Fibroblast of lung (primary cell): ENCODE data around the gene MED28. TPM values are rescaled to one million over a fixed set of nuclear protein-coding genes. Genes with fewer than 3 reads are reported as not detected.

ENCODE experiments used
- DNase-seq, 2 donors: peaks; one replicate each; pipeline versions ENCODE4 v3.0.0 to v3.0.0-alpha.2; 2010; ENCODE audit warnings: low read depth in 2 of 2
- H2AFZ ChIP-seq: 2 replicates; pipeline ENCODE4 v1.5.1; 2012; ENCODE audit warnings: low read length, control low read depth, inconsistent platforms
- H3K27ac ChIP-seq: 2 replicates; pipeline ENCODE4 v1.5.1; 2011; ENCODE audit warnings: low read length, control low read depth; ENCODE audit not compliant: insufficient read depth
- H3K27me3 ChIP-seq: 2 replicates; pipeline ENCODE4 v1.5.1; 2011; ENCODE audit warnings: mild to moderate bottlenecking, low read length; ENCODE audit not compliant: control insufficient read depth, insufficient read depth
- H3K36me3 ChIP-seq: 2 replicates; pipeline ENCODE4 v1.5.1; 2011; ENCODE audit warnings: low read length; ENCODE audit not compliant: control insufficient read depth, insufficient read depth
- H3K4me1 ChIP-seq: 2 replicates; pipeline ENCODE4 v1.5.1; 2011; ENCODE audit warnings: low read length; ENCODE audit not compliant: control insufficient read depth, insufficient read depth; ENCODE audit errors: extremely low read depth
- H3K4me2 ChIP-seq: 2 replicates; pipeline ENCODE4 v1.5.1; 2011; ENCODE audit warnings: low read length, control low read depth; ENCODE audit not compliant: insufficient read depth; ENCODE audit errors: extremely low read depth
- H3K4me3 ChIP-seq, 4 experiments: fragments of 200-600 bp in 1 of 4; sonication (generic) in 1 of 4; replicated peaks in 1 of 4; 2 replicates each; pipeline ENCODE4 v1.5.1; 2011 to 2016; ENCODE audit warnings: low read length in 4 of 4, low read depth in 3 of 4, mild to moderate bottlenecking in 3 of 4, control low read depth in 2 of 4, inconsistent platforms in 1 of 4, mixed read lengths in 1 of 4; ENCODE audit not compliant: insufficient read depth in 1 of 4; ENCODE audit errors: control extremely low read depth in 1 of 4
- H3K79me2 ChIP-seq: 2 replicates; pipeline ENCODE4 v1.5.1; 2012; ENCODE audit warnings: mild to moderate bottlenecking, low read length, inconsistent platforms; ENCODE audit not compliant: control insufficient read depth, insufficient read depth
- H3K9ac ChIP-seq: 2 replicates; pipeline ENCODE4 v1.5.1; 2011; ENCODE audit warnings: mild to moderate bottlenecking, low read length, control low read depth; ENCODE audit not compliant: insufficient read depth
- H3K9me3 ChIP-seq: 2 replicates; pipeline ENCODE4 v1.5.1; 2012; ENCODE audit warnings: low read depth, low read length; ENCODE audit not compliant: control insufficient read depth, insufficient read depth
- H4K20me1 ChIP-seq: 2 replicates; pipeline ENCODE4 v1.5.1; 2011; ENCODE audit warnings: low read length; ENCODE audit not compliant: control insufficient read depth, insufficient read depth; ENCODE audit errors: extremely low read depth
- CTCF ChIP-seq, 2 donors: IDR thresholded peaks in 1 of 2; conservative IDR thresholded peaks in 1 of 2; 1 replicate in 1 of 2; 2 replicates in 1 of 2; pipeline ENCODE4 v1.5.1; 2011 to 2012; ENCODE audit warnings: low read length in 2 of 2, control low read depth in 1 of 2, inconsistent platforms in 1 of 2, low read depth in 1 of 2, mild to moderate bottlenecking in 1 of 2
- EZH2 ChIP-seq: IDR thresholded peaks from 2 replicates; pipeline ENCODE4 v1.5.1; 2012; ENCODE audit warnings: low read length, control low read depth, mild to moderate bottlenecking; ENCODE audit errors: missing control alignments
- polyA minus RNA-seq: library from RNA; depleted of rRNA, polyadenylated mRNA; stranded (reverse); fragments of >200 nt; gene quantifications from 2 replicates; pipeline ENCODE4 v1.2.3, GENCODE V29; 2011; ENCODE audit warnings: low replicate concordance
- polyA plus RNA-seq, 2 donors: library from polyadenylated mRNA; depleted of rRNA in 1 of 2; stranded (reverse) in 1 of 2; unstranded in 1 of 2; fragments of >200 nt; gene quantifications; 2 replicates each; pipeline ENCODE4 v1.2.1, GENCODE V29; 2011 to 2012; ENCODE audit warnings: missing spikeins in 1 of 2
- total RNA-seq: library from RNA; depleted of rRNA; stranded (reverse); fragments of >200 nt; gene quantifications from 2 replicates; pipeline ENCODE4 v1.2.1, GENCODE V29; 2014

The MED28 gene
- total RNA-seq (11.0 and 20.1 TPM in 2 replicates), polyA plus RNA-seq (16.8 and 18.8 TPM in 2 replicates), polyA minus RNA-seq (13.1 and 13.5 TPM in 2 replicates)
- polyA plus RNA-seq (2012), result 40.9 and 49.2 TPM in 2 replicates

GRCh38 chr4:17614416-17615299 is at the start of gene MED28:
TSS of gene MED28 (plus strand) at chr4:17614641. CDS start at chr4:17614655, 14 bp downstream.
- peaks cover 48% of the 10 kb centered on the region for H3K79me2 ChIP-seq
- peak within 1 kb of the TSS; percentile 96 for H2AFZ ChIP-seq
- peaks cover 2% of the 10 kb centered on the region for H3K36me3 ChIP-seq
- peaks cover 11% of the 10 kb centered on the region for H3K4me1 ChIP-seq
- peak within 1 kb of the TSS; percentile 97 for H3K27ac ChIP-seq
- H3K4me3 ChIP-seq, result peak within 1 kb of the TSS; percentile 95 to 98 (median 96)
- DNase-seq, result peak; percentile 89 to 95
- TF ChIP-seq EZH2 (no peak), CTCF (conservative IDR thresholded peaks at IDR 0.05 in 1 of 2, IDR thresholded peaks at IDR 0.05 in 1 of 2; ENCODE audit: low read depth in 1 of 2, low read length in 2 of 2) (peak in 1 of 2 donors; percentile 8)
- H3K9ac ChIP-seq, result peak within 1 kb of the TSS; percentile 94
- H3K27me3 ChIP-seq, result no peaks in the 10 kb centered on the region
- H4K20me1 ChIP-seq, result peaks cover 4% of the 10 kb centered on the region
- H3K4me2 ChIP-seq, result peak within 1 kb of the TSS; percentile 93
- no peaks in the 10 kb centered on the region for H3K9me3 ChIP-seq

DNA sequence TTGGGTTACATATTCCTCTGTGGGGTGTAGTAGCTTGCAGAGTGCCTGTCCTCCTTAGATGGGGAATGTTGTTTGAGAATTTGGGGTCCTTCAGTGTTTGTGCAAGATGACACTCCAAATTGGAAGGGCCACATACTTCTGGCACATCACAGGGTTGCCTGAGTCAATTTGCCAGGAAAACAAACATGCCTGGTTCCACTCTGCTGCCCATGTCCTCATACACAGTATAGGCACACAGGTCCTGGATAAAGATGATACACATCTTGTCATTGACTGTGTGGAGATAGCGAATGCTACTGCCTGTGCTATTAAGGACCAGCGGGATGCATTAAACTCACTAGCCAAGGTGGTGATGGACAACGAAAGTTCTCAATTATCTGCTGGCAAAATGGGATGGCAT is 48.6 kb upstream of the MED28 start:
- Histone ChIP-seq H3K9me3 (no peaks in the 10 kb centered on the region), H3K4me2 (no peak overlapping the region), H3K9ac (no peak overlapping the region), H2AFZ (no peak overlapping the region), H3K4me3 (no peak overlapping the region), H3K4me1 (no peaks in the 10 kb centered on the region), H3K27ac (no peak overlapping the region), H3K27me3 (no peaks in the 10 kb centered on the region), H3K79me2 (no peaks in the 10 kb centered on the region), H3K36me3 (no peaks in the 10 kb centered on the region), H4K20me1 (no peaks in the 10 kb centered on the region)
- TF ChIP-seq EZH2, result no peak
- TF ChIP-seq CTCF (conservative IDR thresholded peaks at IDR 0.05 in 1 of 2, IDR thresholded peaks at IDR 0.05 in 1 of 2; ENCODE audit: low read depth in 1 of 2, low read length in 2 of 2), result no peak
- DNase-seq, result no peak

- no peak for TF ChIP-seq EZH2
- no peak for TF ChIP-seq CTCF (conservative IDR thresholded peaks at IDR 0.05 in 1 of 2, IDR thresholded peaks at IDR 0.05 in 1 of 2; ENCODE audit: low read depth in 1 of 2, low read length in 2 of 2)
- Histone ChIP-seq H3K79me2 (no peaks in the 10 kb centered on the region), H3K36me3 (no peaks in the 10 kb centered on the region), H3K27me3 (no peaks in the 10 kb centered on the region), H2AFZ (no peak overlapping the region), H3K27ac (no peak overlapping the region), H3K9ac (no peak overlapping the region), H4K20me1 (no peaks in the 10 kb centered on the region), H3K4me1 (no peaks in the 10 kb centered on the region), H3K4me3 (no peak overlapping the region), H3K4me2 (no peak overlapping the region), H3K9me3 (no peaks in the 10 kb centered on the region)
- peak in 1 of 2 donors; percentile 20 for DNase-seq
Observed at GRCh38 chr4:17567271-17567670, 47.2 kb upstream of the MED28 start.
